NB4 (cell line): ENCODE data around the gene DOCK8.

Source experiments
- CTCF ChIP-seq: IDR thresholded peaks from one replicate; pipeline ENCODE4 v1.5.1; 2012; ENCODE audit warnings: low read depth, low read length
- MYC ChIP-seq: IDR thresholded peaks from 2 replicates; pipeline ENCODE4 v1.6.1; 2011; ENCODE audit warnings: low read depth, low read length

- TF ChIP-seq CTCF (no peak), MYC (no peak)
Observed at GRCh38 chr9:253539-253938, 38.9 kb downstream of the DOCK8 start.
